ENCODE data around the gene KLC1. TPM values are rescaled to one million over a fixed set of nuclear protein-coding genes. Genes with fewer than 3 reads are reported as not detected.

The KLC1 gene
- polyA plus RNA-seq, 2 of the 4 experiments (the other 2 are of a cell fraction): 81.8 to 150 TPM

- POLR2A ChIA-PET: no interaction called here
- Histone ChIP-seq H3K4me2 (no peak overlapping the region), H3K4me3 (no peak overlapping the region), H3K9me3 (no peaks in the 10 kb centered on the region), H3K27ac (no peak overlapping the region), H3K4me1 (no peaks in the 10 kb centered on the region)
- WGBS (ENCODE audit: missing lambda C conversion rate): 94% methylated on average over 13 of the region's 13 CpGs
- FAIRE-seq (no peak), ATAC-seq (no peak), DNase-seq (ENCODE audit: low read depth in 1 of 2, low spot score in 1 of 2) (no peak)
- TF ChIP-seq RAD21 (conservative IDR thresholded peaks at IDR 0.05 in 1 of 2, IDR thresholded peaks at IDR 0.05 in 1 of 2) (no peak), EP300 (IDR thresholded peaks at IDR 0.05) (no peak), HOXA7 (CRISPR knock-in tag; IDR thresholded peaks at IDR 0.05) (no peak), TFCP2L1 (CRISPR knock-in tag; IDR thresholded peaks at IDR 0.05) (no peak), MYC (IDR thresholded peaks at IDR 0.05; ENCODE audit: borderline replicate concordance, low read length) (no peak), CBX2 (IDR thresholded peaks at IDR 0.05; ENCODE audit: borderline replicate concordance, low read depth) (no peak), CBX8 (IDR thresholded peaks at IDR 0.05) (no peak), POLR2AphosphoS2 (conservative IDR thresholded peaks at IDR 0.05; ENCODE audit: low read length) (no peak), REST (IDR thresholded peaks at IDR 0.05) (no peak), HOXB13 (CRISPR knock-in tag; IDR thresholded peaks at IDR 0.05; ENCODE audit: low read depth) (no peak), CEBPB (IDR thresholded peaks at IDR 0.05) (no peak), PBX3 (IDR thresholded peaks at IDR 0.05) (no peak), SMC3 (IDR thresholded peaks at IDR 0.05) (no peak), HES2 (IDR thresholded peaks at IDR 0.05) (no peak), MAZ (IDR thresholded peaks at IDR 0.05; ENCODE audit: borderline replicate concordance, low read depth, low read length) (no peak), ZC3H11A (IDR thresholded peaks at IDR 0.05) (no peak), EHF (CRISPR knock-in tag; IDR thresholded peaks at IDR 0.05) (no peak), JUNB (IDR thresholded peaks at IDR 0.05) (no peak)
- CTCF ChIA-PET: interaction anchor here (1.3 kb wide), 1 partner anchor 14 kb away, joined by 3 read pairs; no protein-coding TSS in a partner anchor
Measured at GRCh38 chr14:103663506-103663905, 34.5 kb downstream of the KLC1 start.

- CTCF ChIA-PET: interaction anchor here (0.9 to 1.3 kb wide), 4 partner anchors 10 to 24 kb away, joined by 3 read pairs; no protein-coding TSS in a partner anchor
- WGBS (ENCODE audit: missing lambda C conversion rate): 90% methylated on average over 4 of the region's 4 CpGs
- no peak for ATAC-seq
- POLR2A ChIA-PET: no interaction called here
- Histone ChIP-seq H3K27ac (no peak overlapping the region), H3K9me3 (no peaks in the 10 kb centered on the region), H3K4me1 (no peaks in the 10 kb centered on the region), H3K4me3 (no peak overlapping the region), H3K4me2 (no peak overlapping the region)
- no peak for FAIRE-seq
- DNase-seq (ENCODE audit: low read depth in 1 of 2, low spot score in 1 of 2): no peak
- TF ChIP-seq ESRRA (IDR thresholded peaks at IDR 0.05; ENCODE audit: borderline replicate concordance, low read length) (no peak), KDM5A (IDR thresholded peaks at IDR 0.05) (no peak), PHF8 (IDR thresholded peaks at IDR 0.05; ENCODE audit: borderline replicate concordance, low read depth) (no peak), ZNF302 (CRISPR knock-in tag; IDR thresholded peaks at IDR 0.05) (no peak), PBX3 (IDR thresholded peaks at IDR 0.05) (no peak), BHLHE40 (IDR thresholded peaks at IDR 0.05; ENCODE audit: low read depth, low read length) (no peak), MYC (IDR thresholded peaks at IDR 0.05; ENCODE audit: borderline replicate concordance, low read length) (no peak), CEBPB (IDR thresholded peaks at IDR 0.05) (no peak), HMGXB4 (CRISPR knock-in tag; IDR thresholded peaks at IDR 0.05; ENCODE audit: borderline replicate concordance) (no peak), HOXA7 (CRISPR knock-in tag; IDR thresholded peaks at IDR 0.05) (no peak), USF2 (IDR thresholded peaks at IDR 0.05) (no peak), NR3C1 (IDR thresholded peaks at IDR 0.05) (no peak), CBX8 (IDR thresholded peaks at IDR 0.05) (no peak), HDAC2 (IDR thresholded peaks at IDR 0.05) (no peak), KDM1A (IDR thresholded peaks at IDR 0.05; ENCODE audit: low read depth) (no peak), HES2 (IDR thresholded peaks at IDR 0.05) (no peak), CBX2 (IDR thresholded peaks at IDR 0.05; ENCODE audit: borderline replicate concordance, low read depth) (no peak), HEYL (CRISPR knock-in tag; IDR thresholded peaks at IDR 0.05) (no peak)
Measured at GRCh38 chr14:103667671-103668070, 38.7 kb downstream of the KLC1 start.

Data from A549 (cell line).